ENCODE data around the gene STK11. TPM values are rescaled to one million over a fixed set of nuclear protein-coding genes. Genes with fewer than 3 reads are reported as not detected.
A peak's percentile ranks its signal among the peaks of the same experiment; 100 is the strongest.

The STK11 gene
- total RNA-seq, 1 donor from 2014 or later = 72.2 TPM

DNA sequence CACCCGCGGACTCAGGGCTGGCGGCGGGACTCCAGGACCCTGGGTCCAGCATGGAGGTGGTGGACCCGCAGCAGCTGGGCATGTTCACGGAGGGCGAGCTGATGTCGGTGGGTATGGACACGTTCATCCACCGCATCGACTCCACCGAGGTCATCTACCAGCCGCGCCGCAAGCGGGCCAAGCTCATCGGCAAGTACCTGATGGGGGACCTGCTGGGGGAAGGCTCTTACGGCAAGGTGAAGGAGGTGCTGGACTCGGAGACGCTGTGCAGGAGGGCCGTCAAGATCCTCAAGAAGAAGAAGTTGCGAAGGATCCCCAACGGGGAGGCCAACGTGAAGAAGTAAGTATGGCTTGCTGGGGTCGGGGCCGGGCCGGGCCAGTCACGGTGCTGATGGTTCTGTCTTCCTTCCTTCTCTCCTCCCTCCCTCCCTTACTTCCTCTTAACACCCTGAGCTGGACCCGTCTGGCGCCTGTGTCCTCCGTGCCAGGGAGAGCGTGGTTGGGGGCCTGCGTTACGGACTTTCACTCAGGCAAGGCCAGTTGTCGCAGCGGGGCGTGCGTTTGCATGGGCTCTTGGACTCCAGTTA is 1.4 kb downstream of the STK11 start:
- DNase-seq (ENCODE audit: low spot score) = peak; percentile 37

DNA sequence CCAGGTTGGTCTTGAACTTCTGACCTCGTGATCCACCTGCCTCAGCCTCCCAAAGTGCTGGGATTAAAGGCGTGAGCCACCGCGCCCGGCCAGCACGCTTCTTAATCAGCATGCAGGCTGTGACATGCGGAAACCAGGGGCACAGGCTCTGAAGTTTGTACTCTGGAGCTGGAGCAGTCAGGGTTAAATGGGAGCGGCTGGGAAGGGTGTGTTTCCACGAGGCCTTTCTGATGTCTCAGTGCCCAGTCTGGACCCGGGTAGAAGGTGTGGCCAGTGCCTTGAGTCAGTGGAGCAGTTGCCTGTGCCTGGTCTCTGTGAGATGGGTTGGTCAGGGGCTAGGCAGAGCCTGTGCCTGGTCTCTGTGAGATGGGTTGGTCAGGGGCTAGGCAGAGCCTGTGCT is 3.3 kb downstream of the STK11 start:
- peak; percentile 65 for DNase-seq (ENCODE audit: low spot score)

DNA sequence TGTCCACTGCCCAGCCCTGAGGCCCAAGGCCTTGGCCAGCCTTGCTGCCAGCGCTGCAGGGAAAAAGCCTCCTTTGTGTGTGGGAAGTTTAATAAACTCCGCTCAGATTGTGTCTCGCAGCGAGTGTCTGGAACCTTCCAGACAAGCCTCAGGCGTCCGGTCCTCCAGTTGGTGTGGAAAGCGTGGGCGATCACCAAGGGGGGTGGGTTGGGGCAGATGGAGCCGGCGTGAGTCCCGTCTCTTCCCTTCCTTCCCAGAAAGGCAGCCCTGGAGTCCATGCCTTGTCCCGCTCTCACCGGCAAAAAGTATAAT is 4.6 kb downstream of the STK11 start:
- DNase-seq (ENCODE audit: low spot score) = no peak

DNA sequence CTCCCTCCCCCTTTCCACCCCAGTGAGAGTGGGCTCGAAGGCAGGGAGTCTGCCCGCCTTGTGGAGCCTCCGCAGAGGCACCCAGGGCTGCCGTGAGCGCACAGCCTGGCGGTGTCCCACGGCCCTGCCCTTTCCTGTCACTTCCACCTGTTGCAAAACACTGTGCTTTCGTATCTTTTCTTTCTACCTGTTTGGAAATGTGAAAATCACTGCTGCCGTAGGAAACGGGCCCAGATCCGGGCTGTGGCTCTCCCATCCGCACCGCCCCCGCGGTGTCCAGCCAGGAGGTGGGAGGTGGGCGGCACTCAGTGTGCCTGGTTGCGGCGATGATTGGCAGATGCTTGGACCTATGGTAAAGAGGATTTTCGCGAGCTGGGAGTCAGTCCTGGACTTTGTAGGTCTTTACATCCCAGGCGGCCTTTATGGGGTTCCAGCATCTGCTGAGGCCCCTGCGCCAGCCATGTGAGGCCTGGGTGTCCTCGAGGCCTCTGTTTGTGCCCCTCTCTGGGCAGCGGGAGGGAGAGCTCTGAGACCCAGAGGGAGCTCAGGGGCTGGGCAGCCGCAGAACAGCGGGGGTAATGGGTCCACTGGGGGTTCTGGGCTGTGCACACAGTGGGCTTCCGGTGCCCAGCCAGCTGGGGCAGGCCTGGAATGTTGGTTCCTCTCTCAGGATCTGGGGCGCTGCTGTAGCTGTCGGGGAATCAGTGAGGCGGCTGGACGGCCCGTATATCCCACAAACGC is 6.1 kb downstream of the STK11 start:
- no peak for DNase-seq (ENCODE audit: low spot score)

DNA sequence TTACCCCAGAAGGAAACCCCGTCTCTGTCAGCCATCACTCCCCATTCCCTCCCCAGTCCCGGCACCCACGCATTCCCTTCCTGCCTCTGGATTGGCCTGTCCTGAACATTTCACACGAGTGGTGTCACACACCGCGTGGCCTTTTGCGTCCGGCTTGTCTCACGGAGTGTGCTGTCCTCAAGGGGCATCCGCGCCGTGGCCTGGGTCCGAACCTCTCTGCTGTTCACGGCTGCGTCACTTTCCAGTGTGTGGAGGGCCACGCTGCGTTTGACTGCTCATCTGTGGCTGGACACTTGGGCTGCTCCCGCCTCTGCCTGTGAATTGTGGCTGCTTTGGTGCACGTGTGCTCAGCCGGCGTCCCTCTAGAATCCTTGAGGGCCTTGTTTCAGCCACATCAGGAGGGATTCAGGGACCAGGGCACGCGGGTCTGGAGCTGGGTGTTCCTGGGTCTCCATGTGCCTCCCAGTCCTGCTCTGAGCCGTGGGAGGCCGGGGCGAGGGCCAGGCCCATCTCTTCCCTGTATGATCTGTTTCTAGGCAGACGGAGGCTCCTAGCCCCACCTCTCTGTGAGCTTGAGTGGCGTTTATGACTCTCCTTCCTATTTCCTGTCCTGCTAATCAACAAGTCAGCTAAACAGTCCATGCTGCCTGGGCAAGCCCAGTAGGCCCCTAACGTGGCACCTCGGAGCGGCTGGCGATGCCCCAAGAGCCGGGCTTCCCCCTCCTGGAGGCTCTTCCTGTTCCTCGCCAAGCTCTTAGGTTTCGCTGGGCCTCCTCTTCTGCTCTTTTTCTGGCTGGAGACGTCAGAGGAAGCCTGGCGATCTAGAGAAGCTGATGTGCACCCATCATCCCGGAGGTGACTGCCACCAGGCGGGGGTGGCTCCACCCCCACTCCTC is 8.1 kb downstream of the STK11 start:
- DNase-seq (ENCODE audit: low spot score) = peak; percentile 62

DNA sequence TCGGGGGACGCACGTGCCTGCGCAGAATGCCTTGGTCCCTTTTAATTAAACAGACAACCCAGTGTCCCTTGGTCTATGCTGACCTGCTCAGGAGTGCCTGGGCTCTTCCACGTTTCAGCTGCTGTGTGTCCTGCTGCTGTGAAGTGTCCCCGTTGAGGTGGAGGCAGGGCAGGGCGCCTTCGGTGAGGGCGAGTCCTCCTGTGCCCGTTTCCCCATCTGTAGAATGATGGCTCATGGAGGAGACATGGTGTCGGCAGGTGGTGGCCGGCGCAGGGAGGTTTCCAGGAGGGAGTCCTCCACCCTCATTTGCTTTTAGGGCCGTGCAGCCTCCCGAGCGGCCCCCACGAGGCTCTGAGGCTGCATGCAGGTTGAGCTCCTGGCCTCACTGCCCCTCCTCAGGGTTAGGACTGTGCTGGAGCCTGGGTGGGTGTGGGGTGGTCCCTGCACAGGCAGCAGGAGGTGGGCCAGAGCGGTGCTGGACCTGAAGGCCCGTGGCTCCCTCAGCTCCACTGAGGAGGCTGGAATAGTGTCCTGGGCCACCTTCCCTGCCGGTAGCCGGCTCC is 8.8 kb downstream of the STK11 start:
- no peak for DNase-seq (ENCODE audit: low spot score)

DNA sequence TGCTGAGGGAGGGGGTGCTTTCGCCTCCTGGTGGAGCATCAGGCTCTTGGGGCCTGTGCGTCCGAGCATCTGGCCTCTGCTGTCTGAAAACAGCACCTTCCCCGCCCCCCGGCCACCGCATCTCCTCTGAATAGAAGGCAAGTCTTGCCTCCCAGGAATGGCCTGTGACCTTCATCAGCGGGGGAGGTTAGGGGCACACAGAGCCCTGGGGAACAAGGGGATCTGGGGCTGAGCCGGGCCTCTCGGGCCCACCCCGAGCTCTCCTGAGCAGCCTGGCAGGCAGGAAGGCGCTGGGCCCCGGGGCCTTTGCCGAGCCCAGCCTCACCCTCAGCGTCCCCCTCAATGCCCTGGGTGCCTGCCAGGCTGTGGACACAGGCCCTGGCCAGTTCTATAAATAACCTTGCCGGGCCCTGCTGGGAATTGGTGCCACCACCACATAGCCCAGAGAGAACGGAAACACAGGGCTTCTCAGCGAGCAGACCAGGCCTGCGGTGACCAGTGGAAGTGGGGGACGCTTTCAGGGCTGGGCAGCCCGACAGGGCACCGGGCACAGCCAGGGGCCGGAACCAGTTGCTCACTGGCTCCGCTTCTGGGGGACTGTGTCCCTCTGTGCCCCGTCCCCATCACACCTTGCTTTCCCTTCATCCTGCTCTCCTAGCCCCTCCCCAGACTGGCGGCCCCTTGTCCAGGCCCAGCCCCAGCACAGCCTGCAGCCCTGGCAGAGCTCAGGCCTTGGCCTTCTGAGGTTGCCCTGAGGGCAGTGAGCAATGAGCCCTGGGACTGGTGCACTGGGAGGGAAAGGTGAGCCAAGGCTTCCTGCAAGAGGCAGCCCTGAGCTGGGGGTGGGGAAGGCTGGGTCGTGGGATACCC is 9.5 kb downstream of the STK11 start:
- no peak for DNase-seq (ENCODE audit: low spot score)

DNA sequence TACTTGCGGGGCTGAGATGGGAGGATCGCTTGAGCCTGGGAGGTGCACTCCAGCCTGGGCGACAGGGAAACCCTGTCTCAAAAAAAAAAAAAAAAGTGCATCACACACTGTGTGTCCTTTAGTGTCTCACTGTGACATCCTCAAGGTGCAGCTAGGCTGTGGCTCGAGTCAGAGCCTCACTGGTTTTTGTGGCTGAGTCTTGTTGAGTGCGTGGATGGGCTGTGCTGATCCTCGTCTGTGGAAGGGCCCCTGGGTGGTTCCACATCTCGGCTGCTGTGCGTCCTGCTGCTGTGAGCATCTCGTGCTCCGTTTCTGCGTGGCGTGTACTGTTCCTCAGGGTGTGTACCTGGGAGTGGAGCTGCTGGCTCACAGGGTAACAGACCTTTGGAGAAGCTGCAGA is 11.2 kb downstream of the STK11 start:
- DNase-seq (ENCODE audit: low spot score) = no peak

DNA sequence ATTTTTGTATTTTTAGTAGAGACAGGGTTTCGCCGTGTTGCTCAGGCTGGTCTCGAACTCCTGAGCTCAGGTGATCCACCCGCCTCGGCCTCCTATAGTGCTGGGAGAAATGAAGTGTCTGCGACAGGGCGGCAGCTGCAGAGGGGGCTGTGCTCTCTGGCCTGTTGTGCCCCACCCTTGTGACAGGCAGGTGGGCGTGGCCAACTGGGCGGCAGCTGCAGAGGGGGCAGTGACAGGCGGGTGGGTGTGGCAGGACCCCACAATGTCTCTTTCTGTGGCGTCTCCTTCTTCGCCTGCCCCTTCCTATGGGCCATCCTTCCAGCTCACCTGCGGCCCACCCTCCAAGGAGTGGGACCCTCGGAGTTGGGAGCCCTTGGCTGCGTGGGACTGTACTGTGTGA is 11.8 kb downstream of the STK11 start:
- no peak for DNase-seq (ENCODE audit: low spot score)

DNA sequence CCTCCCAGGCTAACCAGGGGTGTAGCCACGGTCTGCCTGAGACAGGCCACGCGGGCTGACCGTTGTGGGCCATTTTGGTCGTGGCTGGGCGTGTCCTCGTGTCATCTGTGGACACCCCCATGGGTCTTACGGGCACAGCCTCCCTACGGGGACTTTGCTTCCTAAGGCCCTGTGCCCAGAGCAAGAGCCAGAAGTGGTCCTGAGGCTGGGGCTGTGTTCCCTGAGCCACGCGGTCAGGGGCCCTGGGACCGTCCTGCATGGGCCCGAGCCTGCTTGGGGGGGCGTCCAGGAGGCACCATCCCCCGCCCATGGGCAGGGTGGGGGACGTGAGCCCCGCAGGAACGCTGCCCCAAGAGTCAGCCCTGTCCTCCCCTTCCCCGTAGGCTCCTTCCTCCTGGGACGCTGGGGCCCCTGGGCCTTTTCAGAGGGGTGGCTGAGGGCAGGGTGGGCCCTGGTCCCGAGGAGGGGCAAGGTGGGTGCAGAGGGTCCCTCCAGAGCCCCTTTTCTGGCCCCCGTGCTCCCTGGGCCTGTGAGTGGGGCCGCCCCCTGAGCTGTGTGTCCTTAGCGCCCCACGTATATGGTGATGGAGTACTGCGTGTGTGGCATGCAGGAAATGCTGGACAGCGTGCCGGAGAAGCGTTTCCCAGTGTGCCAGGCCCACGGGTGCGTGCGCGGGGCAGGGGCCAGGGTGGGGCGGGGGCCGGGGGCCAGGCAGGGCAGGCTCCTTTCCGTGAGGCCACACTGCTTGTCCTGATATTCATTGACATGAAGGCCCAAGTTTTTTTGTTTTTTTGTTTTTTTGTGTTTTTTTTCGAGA is 13.4 kb downstream of the STK11 start:
- DNase-seq (ENCODE audit: low spot score) = no peak

DNA sequence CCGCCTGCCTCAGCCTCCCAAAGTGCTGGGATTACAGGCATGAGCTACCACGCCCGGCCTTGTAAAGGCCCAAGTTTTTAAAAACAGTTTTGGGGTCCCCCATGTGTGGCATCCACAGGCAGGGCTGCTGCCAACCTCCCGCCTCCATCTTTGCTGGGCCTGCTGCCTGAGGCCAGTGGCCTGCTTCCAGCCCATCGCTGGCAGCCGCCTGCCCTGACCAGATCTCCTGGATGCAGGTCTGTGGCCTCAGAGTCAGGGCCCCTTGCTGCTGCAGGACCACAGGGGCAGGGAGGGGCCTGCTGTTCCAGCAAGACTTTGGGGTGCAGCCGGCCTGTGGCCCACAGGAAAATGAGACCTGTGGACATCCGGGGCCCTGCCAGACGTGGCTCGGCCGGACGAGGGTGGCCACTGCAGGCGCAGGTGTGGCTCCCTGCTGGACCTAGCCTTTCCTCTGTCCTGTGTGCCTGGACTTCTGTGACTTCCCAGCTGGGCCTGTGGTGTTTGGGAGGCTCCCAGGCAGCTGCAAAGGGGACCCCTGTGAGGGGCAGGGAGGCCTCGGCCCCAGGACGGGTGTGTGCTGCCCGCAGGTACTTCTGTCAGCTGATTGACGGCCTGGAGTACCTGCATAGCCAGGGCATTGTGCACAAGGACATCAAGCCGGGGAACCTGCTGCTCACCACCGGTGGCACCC is 14.4 kb downstream of the STK11 start:
- DNase-seq (ENCODE audit: low spot score) = no peak

DNA sequence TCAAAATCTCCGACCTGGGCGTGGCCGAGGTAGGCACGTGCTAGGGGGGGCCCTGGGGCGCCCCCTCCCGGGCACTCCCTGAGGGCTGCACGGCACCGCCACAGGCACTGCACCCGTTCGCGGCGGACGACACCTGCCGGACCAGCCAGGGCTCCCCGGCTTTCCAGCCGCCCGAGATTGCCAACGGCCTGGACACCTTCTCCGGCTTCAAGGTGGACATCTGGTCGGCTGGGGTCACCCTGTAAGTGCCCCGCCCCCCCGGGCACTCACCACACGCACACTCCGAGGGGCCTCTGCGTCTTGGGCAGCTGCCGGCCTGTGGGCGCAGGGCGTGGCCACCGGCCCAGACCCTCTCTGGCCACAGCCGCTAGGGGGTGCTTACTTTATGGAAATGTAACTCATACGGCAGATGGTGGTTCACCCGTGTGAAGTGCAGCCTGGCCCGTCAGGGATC is 14.9 kb downstream of the STK11 start:
- no peak for DNase-seq (ENCODE audit: low spot score)

DNA sequence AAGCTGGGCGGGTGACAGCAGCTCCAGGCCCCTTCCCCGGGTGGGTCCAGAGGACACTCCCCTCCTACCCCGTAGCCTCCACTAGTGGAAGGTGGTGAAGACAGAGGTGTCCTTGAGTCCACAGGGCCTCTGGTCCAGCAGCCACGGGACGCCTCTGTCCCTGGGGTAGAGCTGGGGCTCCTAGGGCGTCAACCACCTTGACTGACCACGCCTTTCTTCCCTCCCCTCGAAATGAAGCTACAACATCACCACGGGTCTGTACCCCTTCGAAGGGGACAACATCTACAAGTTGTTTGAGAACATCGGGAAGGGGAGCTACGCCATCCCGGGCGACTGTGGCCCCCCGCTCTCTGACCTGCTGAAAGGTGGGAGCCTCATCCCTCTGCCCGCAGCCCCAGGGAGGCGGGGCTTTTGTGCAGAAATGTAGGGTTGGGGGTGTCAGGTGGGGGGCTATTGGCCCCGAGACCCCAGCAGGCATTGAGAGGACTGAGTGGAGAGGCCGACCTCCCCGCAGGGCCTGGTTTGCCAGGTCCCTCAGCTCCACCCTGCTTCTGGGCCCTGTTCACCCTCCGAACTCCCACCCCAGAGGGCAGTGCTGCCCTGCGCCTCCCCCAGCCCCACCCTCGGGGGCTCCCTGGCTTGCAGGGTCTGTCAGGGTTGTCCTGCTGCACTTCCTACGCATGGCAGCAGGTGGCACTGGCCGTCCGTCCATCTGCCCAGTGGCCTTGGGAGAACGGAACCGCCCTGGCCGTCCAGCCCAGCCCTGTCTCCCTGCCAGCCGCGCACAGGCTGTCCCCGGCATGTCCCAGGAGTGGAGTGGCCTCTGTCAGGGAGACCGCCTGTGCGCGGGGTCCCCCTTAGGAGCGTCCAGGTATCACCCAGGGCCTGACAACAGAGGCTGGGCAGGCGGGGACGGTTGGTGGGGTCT is 15.7 kb downstream of the STK11 start:
- no peak for DNase-seq (ENCODE audit: low spot score)

DNA sequence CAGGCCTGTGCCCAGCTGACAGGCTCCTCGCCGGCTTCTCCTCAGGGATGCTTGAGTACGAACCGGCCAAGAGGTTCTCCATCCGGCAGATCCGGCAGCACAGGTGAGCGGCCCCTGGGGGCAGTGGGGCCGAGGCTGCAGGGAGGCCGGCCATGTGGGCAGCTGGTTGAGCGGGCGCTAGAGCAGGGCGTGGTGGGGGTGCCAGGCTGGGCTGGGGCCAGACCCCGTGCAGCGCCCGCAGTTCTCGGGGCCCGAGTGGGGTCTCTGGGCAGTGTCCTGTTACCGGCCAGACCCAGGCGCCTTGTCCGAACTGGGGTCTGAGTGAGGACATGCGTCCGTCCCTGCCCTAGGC is 16.3 kb downstream of the STK11 start:
- DNase-seq (ENCODE audit: low spot score) = no peak

DNA sequence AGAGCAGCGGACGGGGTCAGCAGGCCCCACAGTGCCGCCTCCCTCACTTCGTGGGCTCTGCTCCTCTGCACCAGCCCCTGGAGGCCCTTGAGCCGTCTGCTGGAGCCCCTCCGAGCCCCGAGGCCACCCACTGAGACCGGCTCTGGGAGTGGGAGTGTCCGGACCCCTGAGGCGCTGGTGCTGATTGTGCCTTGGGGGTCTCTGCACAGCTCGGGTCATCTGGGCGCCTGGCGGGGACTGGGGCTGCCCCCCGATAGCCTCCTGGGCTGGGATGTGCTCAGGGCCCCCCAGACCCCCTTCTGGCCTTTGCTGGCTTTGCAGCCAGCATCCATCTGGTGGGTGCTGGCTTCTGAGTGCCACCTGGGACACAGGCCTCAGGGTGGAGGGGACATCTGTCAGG is 16.8 kb downstream of the STK11 start:
- no peak for DNase-seq (ENCODE audit: low spot score)

DNA sequence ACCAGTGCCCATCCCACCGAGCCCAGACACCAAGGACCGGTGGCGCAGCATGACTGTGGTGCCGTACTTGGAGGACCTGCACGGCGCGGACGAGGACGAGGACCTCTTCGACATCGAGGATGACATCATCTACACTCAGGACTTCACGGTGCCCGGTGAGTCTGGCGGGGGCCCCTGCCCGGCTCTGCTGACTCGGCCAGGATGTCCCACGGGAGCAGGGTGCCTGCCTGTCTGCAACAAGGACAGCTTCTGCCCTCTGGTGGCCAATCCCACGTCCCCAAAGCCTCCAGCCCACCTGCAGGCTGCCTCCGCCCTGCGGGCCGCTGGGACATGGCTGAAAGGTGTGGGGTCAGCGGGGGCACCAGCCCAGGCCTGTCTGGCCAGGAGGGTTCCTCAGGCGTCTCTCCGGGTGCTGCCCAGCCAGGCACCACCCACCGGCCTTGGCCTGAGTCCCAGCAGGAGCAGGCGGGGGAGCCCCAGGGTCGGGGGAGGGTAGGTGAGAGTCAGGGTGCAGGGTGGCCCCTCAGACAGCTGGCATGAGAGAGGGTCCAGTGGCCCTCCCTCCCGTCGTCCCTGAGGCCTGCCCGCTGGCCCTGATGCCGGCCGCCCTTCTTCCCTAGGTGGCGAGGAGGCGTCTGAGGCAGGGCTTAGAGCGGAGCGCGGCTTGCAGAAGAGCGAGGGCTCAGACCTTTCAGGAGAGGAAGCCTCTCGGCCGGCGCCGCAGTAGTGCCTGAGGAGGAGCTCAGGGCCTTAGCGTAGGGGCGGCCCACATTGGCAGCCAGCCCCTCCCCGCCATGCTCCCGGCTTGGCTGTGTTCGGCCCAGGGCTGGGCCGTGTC is 17.7 kb downstream of the STK11 start:
- DNase-seq (ENCODE audit: low spot score) = no peak

DNA sequence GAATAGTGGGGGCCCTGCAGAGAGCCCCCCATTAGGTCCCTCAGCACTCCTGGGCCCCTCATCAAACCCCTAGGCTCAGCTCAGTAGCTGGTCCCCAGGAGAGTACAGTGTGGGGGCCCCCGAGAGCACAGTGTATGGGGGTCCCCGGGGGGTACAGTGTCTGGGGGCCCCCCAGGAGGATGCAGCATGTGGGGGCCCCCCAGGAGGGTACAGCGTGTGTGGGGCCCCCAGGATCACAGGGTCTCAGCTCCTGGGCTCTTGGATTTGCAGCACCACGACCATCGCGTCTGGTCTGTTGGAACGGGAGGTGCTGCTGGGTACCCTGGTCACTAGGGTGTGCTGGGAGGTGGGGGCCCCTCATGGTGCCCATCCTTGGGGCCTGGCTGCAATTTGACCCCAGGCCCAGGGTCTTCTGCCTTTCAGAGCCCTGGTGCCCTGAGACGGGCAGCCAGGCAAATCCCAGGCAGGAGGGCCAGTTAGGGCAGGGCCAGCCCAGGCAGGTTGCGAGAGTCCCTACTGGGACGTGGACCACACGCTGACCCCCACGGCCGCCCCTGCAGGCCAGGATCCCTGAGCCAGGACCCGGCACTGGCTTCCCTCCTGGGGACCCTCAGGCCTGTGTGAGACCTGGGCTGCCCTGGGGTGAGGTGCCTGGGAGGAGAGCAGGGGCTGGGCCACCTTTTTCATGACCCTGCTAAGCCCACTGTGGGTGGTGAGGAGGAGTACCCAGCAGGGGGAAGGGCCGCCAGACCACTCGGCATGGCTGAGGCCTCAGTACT is 18.7 kb downstream of the STK11 start:
- DNase-seq (ENCODE audit: low spot score) = no peak

Data from mucosa of gallbladder (tissue), 1 donor.